ENCODE results near the gene TAPT1. TPM values are rescaled to one million over a fixed set of nuclear protein-coding genes. Genes with fewer than 3 reads are reported as not detected.

Gene TAPT1
- total and polyA plus RNA-seq, 9 of the 15 experiments (the other 6 are each of a cell fraction or from before 2014, with no cell fraction given) = 1.6 to 36.7 (median 20.7) TPM

DNA sequence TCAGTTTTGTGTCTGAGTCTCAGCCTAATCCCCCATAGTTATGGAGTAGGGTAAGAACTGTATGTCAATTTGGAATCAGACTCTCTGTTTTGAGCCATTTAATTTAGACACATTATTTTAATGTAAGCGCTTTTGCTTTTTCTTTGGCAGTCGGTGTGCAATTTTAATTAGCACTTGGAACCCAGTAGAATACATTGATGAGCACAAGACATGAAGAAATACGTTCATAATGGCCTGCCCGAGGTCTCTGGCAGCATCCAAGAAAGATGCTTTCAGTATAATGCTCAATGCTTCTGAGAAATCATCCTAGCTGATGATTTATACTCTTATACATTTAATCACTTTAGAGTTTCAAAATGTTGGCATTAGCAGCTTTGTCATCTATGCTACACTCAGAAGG lies 8.9 kb upstream of the TAPT1 start:
- no peaks in the 10 kb centered on the region for H3K79me2 ChIP-seq (ENCODE audit: control insufficient read depth, insufficient read depth, low read length)
- H3K36me3 ChIP-seq (ENCODE audit: control insufficient read depth, insufficient read depth, low read length) = no peaks in the 10 kb centered on the region
- H3K27ac ChIP-seq (ENCODE audit: extremely low read depth, low read depth, low read length) = no peak overlapping the region
- no peak overlapping the region for H3K9ac ChIP-seq (ENCODE audit: insufficient read depth in 1 of 2, low read depth in 2 of 2, low read length in 2 of 2)
- no peaks in the 10 kb centered on the region for H4K20me1 ChIP-seq (replicated peaks; ENCODE audit: control insufficient read depth, insufficient read depth, low read length)
- in situ Hi-C loops (cut with MboI) (loop anchor here (25.0 kb wide), 1 partner anchor 748 kb away; no protein-coding TSS in a partner anchor), intact Hi-C loops (cut with micrococcal nuclease) (no loop called here)
- no peak overlapping the region for H2AFZ ChIP-seq (ENCODE audit: low read depth, low read length)
- H3K4me1 ChIP-seq (replicated peaks in 1 of 2; ENCODE audit: control insufficient read depth in 2 of 2, insufficient read depth in 2 of 2, low read length in 2 of 2) = peaks cover 0 to 5% of the 10 kb centered on the region in 2 experiments; a peak in 3 of 5 replicates
- no peak overlapping the region for H3K4me2 ChIP-seq (ENCODE audit: insufficient read depth, low read length)
- ChIA-PET POLR2A (interaction anchor here (0.5 kb wide), 1 partner anchor 192 kb away, joined by 3 read pairs; no protein-coding TSS in a partner anchor), CTCF (ENCODE audit: low intra/inter-chr PET ratio) (interaction anchor here (0.5 kb wide), 1 partner anchor 264 kb away, joined by 3 read pairs; no protein-coding TSS in a partner anchor)
- no peaks in the 10 kb centered on the region for H3K9me1 ChIP-seq (ENCODE audit: control insufficient read depth, insufficient read depth, low read length)
- H3K9me3 ChIP-seq (replicated peaks; ENCODE audit: control insufficient read depth, insufficient read depth, low read depth, low read length) = no peaks in the 10 kb centered on the region
- FAIRE-seq = no peak
- no peak overlapping the region for H3K4me3 ChIP-seq
- no TSS peak for BruUV-seq (replicated peaks)
- ATAC-seq = no peak
- WGBS (ENCODE audit: insufficient coverage, low coverage, missing lambda C conversion rate) = 28% methylated on average over 4 of the region's 4 CpGs
- no peaks in the 10 kb centered on the region for H3K27me3 ChIP-seq (ENCODE audit: control insufficient read depth in 2 of 2, insufficient read depth in 2 of 2, low read length in 2 of 2)
- DNase-seq (ENCODE audit: extremely low read depth in 1 of 4, low spot score in 3 of 4) = no peak
- TF ChIP-seq, protein P1, sequence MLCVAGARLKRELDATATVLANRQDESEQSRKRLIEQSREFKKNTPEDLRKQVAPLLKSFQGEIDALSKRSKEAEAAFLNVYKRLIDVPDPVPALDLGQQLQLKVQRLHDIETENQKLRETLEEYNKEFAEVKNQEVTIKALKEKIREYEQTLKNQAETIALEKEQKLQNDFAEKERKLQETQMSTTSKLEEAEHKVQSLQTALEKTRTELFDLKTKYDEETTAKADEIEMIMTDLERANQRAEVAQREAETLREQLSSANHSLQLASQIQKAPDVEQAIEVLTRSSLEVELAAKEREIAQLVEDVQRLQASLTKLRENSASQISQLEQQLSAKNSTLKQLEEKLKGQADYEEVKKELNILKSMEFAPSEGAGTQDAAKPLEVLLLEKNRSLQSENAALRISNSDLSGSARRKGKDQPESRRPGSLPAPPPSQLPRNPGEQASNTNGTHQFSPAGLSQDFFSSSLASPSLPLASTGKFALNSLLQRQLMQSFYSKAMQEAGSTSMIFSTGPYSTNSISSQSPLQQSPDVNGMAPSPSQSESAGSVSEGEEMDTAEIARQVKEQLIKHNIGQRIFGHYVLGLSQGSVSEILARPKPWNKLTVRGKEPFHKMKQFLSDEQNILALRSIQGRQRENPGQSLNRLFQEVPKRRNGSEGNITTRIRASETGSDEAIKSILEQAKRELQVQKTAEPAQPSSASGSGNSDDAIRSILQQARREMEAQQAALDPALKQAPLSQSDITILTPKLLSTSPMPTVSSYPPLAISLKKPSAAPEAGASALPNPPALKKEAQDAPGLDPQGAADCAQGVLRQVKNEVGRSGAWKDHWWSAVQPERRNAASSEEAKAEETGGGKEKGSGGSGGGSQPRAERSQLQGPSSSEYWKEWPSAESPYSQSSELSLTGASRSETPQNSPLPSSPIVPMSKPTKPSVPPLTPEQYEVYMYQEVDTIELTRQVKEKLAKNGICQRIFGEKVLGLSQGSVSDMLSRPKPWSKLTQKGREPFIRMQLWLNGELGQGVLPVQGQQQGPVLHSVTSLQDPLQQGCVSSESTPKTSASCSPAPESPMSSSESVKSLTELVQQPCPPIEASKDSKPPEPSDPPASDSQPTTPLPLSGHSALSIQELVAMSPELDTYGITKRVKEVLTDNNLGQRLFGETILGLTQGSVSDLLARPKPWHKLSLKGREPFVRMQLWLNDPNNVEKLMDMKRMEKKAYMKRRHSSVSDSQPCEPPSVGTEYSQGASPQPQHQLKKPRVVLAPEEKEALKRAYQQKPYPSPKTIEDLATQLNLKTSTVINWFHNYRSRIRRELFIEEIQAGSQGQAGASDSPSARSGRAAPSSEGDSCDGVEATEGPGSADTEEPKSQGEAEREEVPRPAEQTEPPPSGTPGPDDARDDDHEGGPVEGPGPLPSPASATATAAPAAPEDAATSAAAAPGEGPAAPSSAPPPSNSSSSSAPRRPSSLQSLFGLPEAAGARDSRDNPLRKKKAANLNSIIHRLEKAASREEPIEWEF (CRISPR knock-in tag; IDR thresholded peaks at IDR 0.05) = no peak
- TF ChIP-seq, protein P2, sequence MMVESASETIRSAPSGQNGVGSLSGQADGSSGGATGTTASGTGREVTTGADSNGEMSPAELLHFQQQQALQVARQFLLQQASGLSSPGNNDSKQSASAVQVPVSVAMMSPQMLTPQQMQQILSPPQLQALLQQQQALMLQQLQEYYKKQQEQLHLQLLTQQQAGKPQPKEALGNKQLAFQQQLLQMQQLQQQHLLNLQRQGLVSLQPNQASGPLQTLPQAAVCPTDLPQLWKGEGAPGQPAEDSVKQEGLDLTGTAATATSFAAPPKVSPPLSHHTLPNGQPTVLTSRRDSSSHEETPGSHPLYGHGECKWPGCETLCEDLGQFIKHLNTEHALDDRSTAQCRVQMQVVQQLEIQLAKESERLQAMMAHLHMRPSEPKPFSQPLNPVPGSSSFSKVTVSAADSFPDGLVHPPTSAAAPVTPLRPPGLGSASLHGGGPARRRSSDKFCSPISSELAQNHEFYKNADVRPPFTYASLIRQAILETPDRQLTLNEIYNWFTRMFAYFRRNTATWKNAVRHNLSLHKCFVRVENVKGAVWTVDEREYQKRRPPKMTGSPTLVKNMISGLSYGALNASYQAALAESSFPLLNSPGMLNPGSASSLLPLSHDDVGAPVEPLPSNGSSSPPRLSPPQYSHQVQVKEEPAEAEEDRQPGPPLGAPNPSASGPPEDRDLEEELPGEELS (CRISPR knock-in tag; IDR thresholded peaks at IDR 0.05; ENCODE audit: borderline replicate concordance) = no peak
- TF ChIP-seq, protein P3, sequence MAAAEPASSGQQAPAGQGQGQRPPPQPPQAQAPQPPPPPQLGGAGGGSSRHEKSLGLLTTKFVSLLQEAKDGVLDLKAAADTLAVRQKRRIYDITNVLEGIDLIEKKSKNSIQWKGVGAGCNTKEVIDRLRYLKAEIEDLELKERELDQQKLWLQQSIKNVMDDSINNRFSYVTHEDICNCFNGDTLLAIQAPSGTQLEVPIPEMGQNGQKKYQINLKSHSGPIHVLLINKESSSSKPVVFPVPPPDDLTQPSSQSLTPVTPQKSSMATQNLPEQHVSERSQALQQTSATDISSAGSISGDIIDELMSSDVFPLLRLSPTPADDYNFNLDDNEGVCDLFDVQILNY (CRISPR knock-in tag; IDR thresholded peaks at IDR 0.05) = no peak
- TF ChIP-seq PHF20 (IDR thresholded peaks at IDR 0.05; ENCODE audit: partially characterized antibody) (no peak), TBL1XR1 (IDR thresholded peaks at IDR 0.05; ENCODE audit: low read length in 2 of 2) (no peak), GABPB2 (CRISPR knock-in tag; conservative IDR thresholded peaks at IDR 0.05) (no peak)

Data from K562 (cell line).